NB4 (cell line): ENCODE measurements around the gene LRRC74A.
"Not testable (repeated sequence)": the region's sequence is repeated elsewhere in the genome, so short reads cannot be mapped to it uniquely, and the experiment has no call there.

Source experiments
- DNase-seq: peaks from one replicate; pipeline ENCODE4 v3.0.0; 2010; ENCODE audit warnings: low read depth
- H3K4me3 ChIP-seq: one replicate; pipeline ENCODE4 v1.5.1; 2011; ENCODE audit warnings: mild to moderate bottlenecking, low read depth, low read length, moderate library complexity
- MAX ChIP-seq: IDR thresholded peaks from 2 replicates; pipeline ENCODE4 v1.6.1; 2011; ENCODE audit warnings: low read depth, low read length
- MYC ChIP-seq: IDR thresholded peaks from 2 replicates; pipeline ENCODE4 v1.6.1; 2011; ENCODE audit warnings: low read depth, low read length
- POLR2A ChIP-seq: IDR thresholded peaks from 2 replicates; pipeline ENCODE4 v1.6.1; 2011; ENCODE audit warnings: mild to moderate bottlenecking; ENCODE audit not compliant: insufficient read length; ENCODE audit errors: extremely low read depth
- TF ChIP-seq, protein P1 (sequence below): IDR thresholded peaks from one replicate; pipeline ENCODE4 v1.5.1; 2012; ENCODE audit warnings: low read depth, low read length

LRRC74A gene

GRCh38 chr14:76884853-76885276, 58.7 kb downstream of the LRRC74A start:
- no peak overlapping the region for H3K4me3 ChIP-seq
- no peak for TF ChIP-seq MAX
- TF ChIP-seq MYC: no peak
- TF ChIP-seq, protein P1, sequence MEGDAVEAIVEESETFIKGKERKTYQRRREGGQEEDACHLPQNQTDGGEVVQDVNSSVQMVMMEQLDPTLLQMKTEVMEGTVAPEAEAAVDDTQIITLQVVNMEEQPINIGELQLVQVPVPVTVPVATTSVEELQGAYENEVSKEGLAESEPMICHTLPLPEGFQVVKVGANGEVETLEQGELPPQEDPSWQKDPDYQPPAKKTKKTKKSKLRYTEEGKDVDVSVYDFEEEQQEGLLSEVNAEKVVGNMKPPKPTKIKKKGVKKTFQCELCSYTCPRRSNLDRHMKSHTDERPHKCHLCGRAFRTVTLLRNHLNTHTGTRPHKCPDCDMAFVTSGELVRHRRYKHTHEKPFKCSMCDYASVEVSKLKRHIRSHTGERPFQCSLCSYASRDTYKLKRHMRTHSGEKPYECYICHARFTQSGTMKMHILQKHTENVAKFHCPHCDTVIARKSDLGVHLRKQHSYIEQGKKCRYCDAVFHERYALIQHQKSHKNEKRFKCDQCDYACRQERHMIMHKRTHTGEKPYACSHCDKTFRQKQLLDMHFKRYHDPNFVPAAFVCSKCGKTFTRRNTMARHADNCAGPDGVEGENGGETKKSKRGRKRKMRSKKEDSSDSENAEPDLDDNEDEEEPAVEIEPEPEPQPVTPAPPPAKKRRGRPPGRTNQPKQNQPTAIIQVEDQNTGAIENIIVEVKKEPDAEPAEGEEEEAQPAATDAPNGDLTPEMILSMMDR: no peak
- TF ChIP-seq POLR2A: no peak
- DNase-seq: no peak

DNA sequence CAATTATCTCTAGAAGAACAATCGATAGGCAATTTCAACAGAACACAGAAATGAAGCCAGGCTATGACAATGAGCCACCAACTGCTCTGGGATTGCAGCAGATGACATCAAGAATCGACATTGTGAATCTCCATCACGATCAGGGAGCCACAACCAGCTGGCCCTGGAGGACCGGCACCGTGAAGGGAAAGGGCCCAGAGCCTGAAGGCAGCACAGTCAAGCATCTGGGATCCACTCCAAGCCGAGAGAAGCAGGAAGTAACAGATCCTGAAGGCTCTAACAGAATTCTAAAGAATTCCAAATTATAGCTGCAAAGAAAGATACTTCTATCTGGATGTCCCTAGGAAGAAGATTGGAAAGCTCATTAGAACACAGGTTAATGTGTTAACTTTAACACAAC, 61.0 kb downstream of the LRRC74A start:
- H3K4me3 ChIP-seq: no peak overlapping the region
- TF ChIP-seq MAX: no peak
- no peak for TF ChIP-seq POLR2A
- TF ChIP-seq, protein P1: no peak
- no peak for TF ChIP-seq MYC
- no peak for DNase-seq

GRCh38 chr14:76891391-76891790, 65.2 kb downstream of the LRRC74A start:
- TF ChIP-seq MAX: no peak
- TF ChIP-seq, protein P1: no peak
- no peak for TF ChIP-seq MYC
- no peak for TF ChIP-seq POLR2A
- DNase-seq: no peak
- no peak overlapping the region for H3K4me3 ChIP-seq

DNA sequence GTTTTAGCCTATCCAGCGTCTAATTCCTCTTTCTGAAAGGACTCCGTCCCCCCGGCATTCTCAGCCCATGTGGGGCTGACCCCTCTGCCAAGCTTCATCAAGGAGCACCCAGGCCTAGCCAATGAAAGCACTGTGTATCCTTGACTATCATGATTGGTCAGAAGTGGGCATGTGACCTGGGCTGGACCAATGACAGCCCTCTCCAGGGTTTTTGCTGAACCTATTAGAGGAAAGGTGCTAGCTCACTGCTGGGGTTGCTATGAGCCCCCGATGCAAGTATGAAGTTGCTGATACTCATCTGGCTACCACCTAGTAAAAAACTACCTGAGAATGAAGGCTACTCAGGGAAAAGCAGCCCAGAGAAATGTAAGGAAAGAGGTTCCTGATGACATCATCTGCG, 68.1 kb downstream of the LRRC74A start:
- no peak for DNase-seq
- TF ChIP-seq, protein P1: no peak
- TF ChIP-seq MAX (no peak), MYC (no peak), POLR2A (no peak)
- H3K4me3 ChIP-seq: no peak overlapping the region

- not testable (repeated sequence) for DNase-seq, H3K4me3 ChIP-seq
Measured at GRCh38 chr14:76898006-76898405, 71.8 kb downstream of the LRRC74A start.

- no peak overlapping the region for H3K4me3 ChIP-seq
- TF ChIP-seq, protein P1: no peak
- no peak for TF ChIP-seq POLR2A
- no peak for TF ChIP-seq MYC
- TF ChIP-seq MAX: no peak
- DNase-seq: no peak
Measured at GRCh38 chr14:76900682-76901081, 74.5 kb downstream of the LRRC74A start.
